Measurements from ENCODE around the gene ZNF382.
"Not testable (repeated sequence)": the region's sequence is repeated elsewhere in the genome, so short reads cannot be mapped to it uniquely, and the experiment has no call there.

Gene ZNF382

DNA sequence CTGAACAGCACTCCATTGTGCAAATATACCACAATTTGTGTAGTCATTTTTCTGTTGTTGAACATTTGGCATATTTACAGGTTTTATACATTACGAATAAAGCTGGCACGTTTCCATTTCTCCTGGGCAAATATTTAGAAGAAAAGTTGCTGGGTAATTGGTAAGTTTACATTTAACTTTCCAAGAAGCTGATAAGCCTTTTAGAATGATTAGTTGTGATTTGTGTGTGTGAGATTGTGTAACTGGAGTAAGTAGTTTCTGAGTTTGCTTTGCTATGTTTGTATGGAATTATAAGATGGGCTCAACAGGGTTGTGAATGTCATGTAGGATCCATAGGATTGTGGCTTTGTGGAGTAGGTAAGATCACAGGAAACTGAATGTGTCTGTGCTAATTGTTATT lies 30.4 kb upstream of the ZNF382 start:
- H3K36me3 Mint-ChIP-seq (ENCODE audit: low read depth): peaks cover 92% of the 10 kb centered on the region
- peaks cover 39% of the 10 kb centered on the region for H3K9me3 Mint-ChIP-seq

GRCh38 chr19:36577271-36577996 lies 27.7 kb upstream of the ZNF382 start:
- Mint-ChIP-seq H3K27me3 (ENCODE audit: low read depth) (no peaks in the 10 kb centered on the region), H3K9me3 (peaks cover 47% of the 10 kb centered on the region), H3K4me3 (peak overlapping the region in 2 of 3 experiments; percentile 15 to 32), H3K36me3 (ENCODE audit: low read depth) (peaks cover 98% of the 10 kb centered on the region), H3K4me1 (peaks cover 22% of the 10 kb centered on the region), H3K27ac (no peak overlapping the region)
- no peak for TF ChIP-seq CTCF (IDR thresholded peaks at IDR 0.05; ENCODE audit: unreplicated experiment in 3 of 3)

More for the DNA sequence above, 30.4 kb upstream of the ZNF382 start:
- Mint-ChIP-seq H3K27ac (peak overlapping the region; percentile 28 to 90 (median 73)), H3K4me1 (peaks cover 31% of the 10 kb centered on the region), H3K4me3 (peak overlapping the region; percentile 87 to 94 (median 93)), H3K27me3 (ENCODE audit: low read depth) (no peaks in the 10 kb centered on the region)
- no peak for TF ChIP-seq CTCF (IDR thresholded peaks at IDR 0.05; ENCODE audit: unreplicated experiment in 3 of 3)

- no peak overlapping the region for H3K4me3 Mint-ChIP-seq
- no peak overlapping the region for H3K27ac Mint-ChIP-seq
- no peak for TF ChIP-seq CTCF (IDR thresholded peaks at IDR 0.05; ENCODE audit: unreplicated experiment in 3 of 3)
- H3K36me3 Mint-ChIP-seq (ENCODE audit: low read depth): peaks cover 98% of the 10 kb centered on the region
- peaks cover 44% of the 10 kb centered on the region for H3K9me3 Mint-ChIP-seq
- H3K27me3 Mint-ChIP-seq (ENCODE audit: low read depth): no peaks in the 10 kb centered on the region
- peaks cover 8% of the 10 kb centered on the region for H3K4me1 Mint-ChIP-seq
Measured at GRCh38 chr19:36579255-36579654, 25.9 kb upstream of the ZNF382 start.

DNA sequence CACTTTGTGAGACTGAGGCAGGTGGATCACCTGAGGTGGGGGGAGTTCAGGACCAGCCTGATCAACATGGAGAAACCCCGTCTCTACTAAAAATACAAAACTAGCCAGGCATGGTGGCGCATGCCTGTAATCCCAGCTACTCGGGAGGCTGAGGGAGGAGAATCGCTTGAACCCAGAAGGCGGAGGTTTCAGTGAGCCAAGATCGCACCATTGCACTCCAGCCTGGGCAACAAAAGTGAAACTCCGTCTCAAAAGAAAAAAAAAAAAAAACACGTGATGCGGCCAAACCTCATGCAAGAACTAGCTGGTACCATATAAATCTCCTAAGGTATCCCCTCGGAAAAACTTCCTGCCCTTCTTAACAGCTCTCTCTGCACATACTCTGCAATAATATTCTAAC lies 2.4 kb upstream of the ZNF382 start:
- H3K9me3 Mint-ChIP-seq: peaks cover 23% of the 10 kb centered on the region
- not testable (repeated sequence) for H3K27ac Mint-ChIP-seq; H3K27me3 Mint-ChIP-seq (ENCODE audit: low read depth)
- peak overlapping the region in 1 of 3 experiments; percentile 95 for H3K4me3 Mint-ChIP-seq
- H3K36me3 Mint-ChIP-seq (ENCODE audit: low read depth): peaks cover 45% of the 10 kb centered on the region
- peaks cover 19% of the 10 kb centered on the region for H3K4me1 Mint-ChIP-seq

GRCh38 chr19:36604656-36605100 lies 435 bp upstream of the ZNF382 start:
- peak overlapping the region; percentile 92 to 98 (median 95) for H3K4me3 Mint-ChIP-seq
- H3K4me1 Mint-ChIP-seq: peaks cover 19% of the 10 kb centered on the region
- no peak for TF ChIP-seq CTCF (IDR thresholded peaks at IDR 0.05; ENCODE audit: unreplicated experiment in 3 of 3)
- H3K27me3 Mint-ChIP-seq (ENCODE audit: low read depth): no peaks in the 10 kb centered on the region
- peak overlapping the region; percentile 78 to 92 (median 87) for H3K27ac Mint-ChIP-seq
- peaks cover 34% of the 10 kb centered on the region for H3K9me3 Mint-ChIP-seq
- peaks cover 58% of the 10 kb centered on the region for H3K36me3 Mint-ChIP-seq (ENCODE audit: low read depth)

DNA sequence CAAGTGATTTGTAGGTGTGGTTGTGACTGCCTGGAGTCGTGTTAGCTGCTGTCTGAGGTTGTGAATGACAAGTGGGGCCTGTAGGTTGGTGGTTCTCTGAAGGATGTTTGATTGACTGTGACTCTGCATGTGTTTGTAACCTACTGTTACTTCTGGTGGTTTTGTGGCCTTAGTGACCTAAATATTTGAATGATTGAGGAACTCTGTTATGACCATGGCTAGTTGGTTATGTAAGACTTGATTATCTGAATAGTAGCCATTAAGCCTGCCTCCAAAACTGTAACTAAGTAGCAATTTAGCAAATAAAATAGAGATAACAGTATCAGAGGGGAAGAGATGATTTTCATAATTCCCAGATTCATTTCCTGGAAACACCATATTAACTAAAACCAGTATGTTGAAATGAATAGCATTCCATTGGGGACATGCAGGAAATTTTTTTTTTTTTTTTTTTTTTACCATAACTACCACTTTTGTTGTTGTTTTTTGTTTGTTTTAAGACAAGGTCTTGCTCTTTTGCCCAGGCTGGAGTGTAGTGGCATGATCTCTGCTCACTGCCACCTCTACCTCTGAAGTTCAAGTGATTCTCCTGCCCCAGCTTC lies 865 bp downstream of the ZNF382 start:
- Mint-ChIP-seq H3K9me3 (peaks cover 33% of the 10 kb centered on the region), H3K27me3 (ENCODE audit: low read depth) (no peaks in the 10 kb centered on the region), H3K36me3 (ENCODE audit: low read depth) (peaks cover 65% of the 10 kb centered on the region), H3K4me3 (peak overlapping the region; percentile 92 to 98 (median 95)), H3K27ac (peak overlapping the region; percentile 78 to 95 (median 87)), H3K4me1 (peaks cover 19% of the 10 kb centered on the region)
- no peak for TF ChIP-seq CTCF (IDR thresholded peaks at IDR 0.05; ENCODE audit: unreplicated experiment in 3 of 3)

All from nephron (organoid).